Skeletal muscle satellite cell (primary cell): ENCODE results near the gene SYNPO.
A peak's percentile ranks its signal among the peaks of the same experiment; 100 is the strongest.

Source experiments
- H3K27me3 ChIP-seq: 2 replicates; pipeline ENCODE4 v1.7.0; 2013; ENCODE audit warnings: low read length; ENCODE audit not compliant: control insufficient read depth, insufficient read depth
- H3K36me3 ChIP-seq: 2 replicates; pipeline ENCODE4 v1.7.0; 2013; ENCODE audit warnings: mild to moderate bottlenecking, control low read depth, low read length; ENCODE audit not compliant: insufficient read depth
- H3K4me1 ChIP-seq: 2 replicates; pipeline ENCODE4 v1.7.0; 2013; ENCODE audit warnings: low read length; ENCODE audit not compliant: control insufficient read depth, insufficient read depth
- H3K4me2 ChIP-seq: 2 replicates; pipeline ENCODE4 v1.7.0; 2013; ENCODE audit warnings: mild to moderate bottlenecking, low read length
- H3K4me3 ChIP-seq: 2 replicates; pipeline ENCODE4 v1.7.0; 2013; ENCODE audit warnings: low read length
- H3K9ac ChIP-seq: 2 replicates; pipeline ENCODE4 v1.7.0; 2013; ENCODE audit warnings: mild to moderate bottlenecking, low read depth, low read length, moderate library complexity
- H3K9me3 ChIP-seq: replicated peaks from 2 replicates; pipeline ENCODE4 v1.7.0; 2013; ENCODE audit warnings: mild to moderate bottlenecking, control low read depth, low read length

The SYNPO gene

GRCh38 chr5:150628936-150629485, 11.4 kb upstream of the SYNPO start:
- H3K4me1 ChIP-seq, result peaks cover 37% of the 10 kb centered on the region

GRCh38 chr5:150630016-150630415, 10.4 kb upstream of the SYNPO start:
- H3K27me3 ChIP-seq, result peaks cover 10% of the 10 kb centered on the region
- peaks cover 33% of the 10 kb centered on the region for H3K4me1 ChIP-seq
- H3K4me2 ChIP-seq, result no peak overlapping the region
- H3K9me3 ChIP-seq, result no peaks in the 10 kb centered on the region
- no peak overlapping the region for H3K9ac ChIP-seq
- no peaks in the 10 kb centered on the region for H3K36me3 ChIP-seq
- no peak overlapping the region for H3K4me3 ChIP-seq

More at GRCh38 chr5:150628936-150629485, 11.4 kb upstream of the SYNPO start:
- Histone ChIP-seq H3K27me3 (peaks cover 12% of the 10 kb centered on the region), H3K9ac (no peak overlapping the region), H3K4me2 (no peak overlapping the region), H3K9me3 (no peaks in the 10 kb centered on the region), H3K36me3 (no peaks in the 10 kb centered on the region), H3K4me3 (no peak overlapping the region)

- H3K27me3 ChIP-seq, result peaks cover 3% of the 10 kb centered on the region
These were observed 9.8 kb upstream of the SYNPO start for GRCh38 chr5:150630461-150631325.

GRCh38 chr5:150631326-150631701, 9.1 kb upstream of the SYNPO start:
- H3K4me3 ChIP-seq, result no peak overlapping the region
- no peaks in the 10 kb centered on the region for H3K9me3 ChIP-seq
- H3K4me2 ChIP-seq, result no peak overlapping the region
- no peaks in the 10 kb centered on the region for H3K36me3 ChIP-seq
- H3K9ac ChIP-seq, result no peak overlapping the region
- no peaks in the 10 kb centered on the region for H3K27me3 ChIP-seq
- peaks cover 35% of the 10 kb centered on the region for H3K4me1 ChIP-seq

More at GRCh38 chr5:150630461-150631325, 9.8 kb upstream of the SYNPO start:
- Histone ChIP-seq H3K36me3 (no peaks in the 10 kb centered on the region), H3K4me3 (no peak overlapping the region), H3K9ac (no peak overlapping the region), H3K4me2 (no peak overlapping the region), H3K4me1 (peaks cover 29% of the 10 kb centered on the region), H3K9me3 (no peaks in the 10 kb centered on the region)

- no peak overlapping the region for H3K4me3 ChIP-seq
- H3K27me3 ChIP-seq, result no peaks in the 10 kb centered on the region
- no peaks in the 10 kb centered on the region for H3K36me3 ChIP-seq
- no peak overlapping the region for H3K9ac ChIP-seq
- H3K9me3 ChIP-seq, result no peaks in the 10 kb centered on the region
- H3K4me1 ChIP-seq, result peaks cover 47% of the 10 kb centered on the region
- H3K4me2 ChIP-seq, result no peak overlapping the region
These were observed 7.9 kb upstream of the SYNPO start for GRCh38 chr5:150632305-150633160.

- Histone ChIP-seq H3K4me2 (no peak overlapping the region), H3K27me3 (no peaks in the 10 kb centered on the region), H3K9me3 (no peaks in the 10 kb centered on the region), H3K36me3 (no peaks in the 10 kb centered on the region), H3K4me3 (no peak overlapping the region), H3K9ac (no peak overlapping the region), H3K4me1 (peaks cover 48% of the 10 kb centered on the region)
These were observed 7.0 kb upstream of the SYNPO start for GRCh38 chr5:150633429-150633828.

GRCh38 chr5:150636391-150637244, 3.8 kb upstream of the SYNPO start:
- Histone ChIP-seq H3K4me1 (peaks cover 72% of the 10 kb centered on the region), H3K9ac (no peak overlapping the region), H3K9me3 (no peaks in the 10 kb centered on the region), H3K36me3 (no peaks in the 10 kb centered on the region), H3K4me2 (peak overlapping the region; percentile 42), H3K27me3 (no peaks in the 10 kb centered on the region), H3K4me3 (no peak overlapping the region)

GRCh38 chr5:150637245-150638052, 3.0 kb upstream of the SYNPO start:
- Histone ChIP-seq H3K27me3 (no peaks in the 10 kb centered on the region), H3K9ac (no peak overlapping the region), H3K9me3 (no peaks in the 10 kb centered on the region), H3K4me3 (peak overlapping the region; percentile 35), H3K36me3 (no peaks in the 10 kb centered on the region), H3K4me2 (peak overlapping the region; percentile 69), H3K4me1 (peaks cover 77% of the 10 kb centered on the region)

GRCh38 chr5:150638053-150638444, 2.4 kb upstream of the SYNPO start:
- no peak overlapping the region for H3K4me3 ChIP-seq
- peaks cover 77% of the 10 kb centered on the region for H3K4me1 ChIP-seq
- peak overlapping the region; percentile 69 for H3K4me2 ChIP-seq
- H3K27me3 ChIP-seq, result no peaks in the 10 kb centered on the region
- no peaks in the 10 kb centered on the region for H3K36me3 ChIP-seq
- H3K9ac ChIP-seq, result no peak overlapping the region
- no peaks in the 10 kb centered on the region for H3K9me3 ChIP-seq
